ENCODE results near the gene UCHL3. TPM values are rescaled to one million over a fixed set of nuclear protein-coding genes. Genes with fewer than 3 reads are reported as not detected.

The UCHL3 gene
- total and polyA plus RNA-seq, 2 of the 4 experiments (the other 2 are of a cell fraction), result 63.8 to 68.3 TPM

- H3K23ac ChIP-seq (ENCODE audit: low read depth, low read length), result peak overlapping the region; percentile 10; the same call in 1 of the 2 replicates
- H2AK9ac ChIP-seq (replicated peaks; ENCODE audit: low read depth, low read length, poor library complexity), result no peak overlapping the region
- peak overlapping the region; percentile 97; the same call in 1 of the 2 replicates for H4K5ac ChIP-seq (ENCODE audit: low read depth, low read length)
- peak overlapping the region in 1 of 2 experiments; percentile 19; a peak in 2 of 4 replicates for H4K8ac ChIP-seq (ENCODE audit: low read depth in 2 of 2, low read length in 2 of 2)
- no peak overlapping the region; the same call in 1 of the 2 replicates for H2AK5ac ChIP-seq (ENCODE audit: low read depth, low read length)
- H2BK120ac ChIP-seq (ENCODE audit: low read depth, low read length), result peak overlapping the region; percentile 43
- H3K27me3 ChIP-seq (ENCODE audit: control insufficient read depth, insufficient read depth, low read length), result no peaks in the 10 kb centered on the region
- peak overlapping the region; percentile 23; the same call in 1 of the 3 replicates for H2BK15ac ChIP-seq (ENCODE audit: low read depth, low read length)
- peak overlapping the region; percentile 31 for H2BK5ac ChIP-seq (ENCODE audit: low read depth, low read length, poor library complexity, severe bottlenecking)
- H3K18ac ChIP-seq (ENCODE audit: low read depth, low read length), result peak overlapping the region; percentile 96; the same call in 1 of the 2 replicates
- TF ChIP-seq MXI1 (IDR thresholded peaks at IDR 0.05; ENCODE audit: borderline replicate concordance, low read depth, low read length) (no peak), MAZ (IDR thresholded peaks at IDR 0.05; ENCODE audit: borderline replicate concordance, low read depth, low read length) (no peak), CTCF (conservative IDR thresholded peaks at IDR 0.05; ENCODE audit: low read depth, low read length) (no peak), CHD1 (IDR thresholded peaks at IDR 0.05; ENCODE audit: low read depth, low read length) (no peak), MAFK (IDR thresholded peaks at IDR 0.05; ENCODE audit: low read depth, low read length) (no peak), NFE2L2 (IDR thresholded peaks at IDR 0.05; ENCODE audit: low read depth, low read length) (no peak), FOS (IDR thresholded peaks at IDR 0.05; ENCODE audit: low read depth, low read length) (no peak), POLR2A (IDR thresholded peaks at IDR 0.05; ENCODE audit: low read depth, low read length) (no peak), SMC3 (IDR thresholded peaks at IDR 0.05; ENCODE audit: low read depth, low read length) (no peak), BHLHE40 (IDR thresholded peaks at IDR 0.05; ENCODE audit: low read depth, low read length) (no peak), RAD21 (IDR thresholded peaks at IDR 0.05; ENCODE audit: low read length) (no peak)
- TF ChIP-seq, protein P1, sequence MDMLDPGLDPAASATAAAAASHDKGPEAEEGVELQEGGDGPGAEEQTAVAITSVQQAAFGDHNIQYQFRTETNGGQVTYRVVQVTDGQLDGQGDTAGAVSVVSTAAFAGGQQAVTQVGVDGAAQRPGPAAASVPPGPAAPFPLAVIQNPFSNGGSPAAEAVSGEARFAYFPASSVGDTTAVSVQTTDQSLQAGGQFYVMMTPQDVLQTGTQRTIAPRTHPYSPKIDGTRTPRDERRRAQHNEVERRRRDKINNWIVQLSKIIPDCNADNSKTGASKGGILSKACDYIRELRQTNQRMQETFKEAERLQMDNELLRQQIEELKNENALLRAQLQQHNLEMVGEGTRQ (IDR thresholded peaks at IDR 0.05; ENCODE audit: low read depth, low read length), result no peak
- TF ChIP-seq, protein P2, sequence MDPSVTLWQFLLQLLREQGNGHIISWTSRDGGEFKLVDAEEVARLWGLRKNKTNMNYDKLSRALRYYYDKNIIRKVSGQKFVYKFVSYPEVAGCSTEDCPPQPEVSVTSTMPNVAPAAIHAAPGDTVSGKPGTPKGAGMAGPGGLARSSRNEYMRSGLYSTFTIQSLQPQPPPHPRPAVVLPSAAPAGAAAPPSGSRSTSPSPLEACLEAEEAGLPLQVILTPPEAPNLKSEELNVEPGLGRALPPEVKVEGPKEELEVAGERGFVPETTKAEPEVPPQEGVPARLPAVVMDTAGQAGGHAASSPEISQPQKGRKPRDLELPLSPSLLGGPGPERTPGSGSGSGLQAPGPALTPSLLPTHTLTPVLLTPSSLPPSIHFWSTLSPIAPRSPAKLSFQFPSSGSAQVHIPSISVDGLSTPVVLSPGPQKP (IDR thresholded peaks at IDR 0.05; ENCODE audit: borderline replicate concordance, low read depth, low read length), result no peak
- H3K4me3 ChIP-seq (ENCODE audit: insufficient read depth, low read depth, low read length), result no peak overlapping the region
- dilution Hi-C loops (cut with HindIII; ENCODE audit: low sequenced_read_pairs, unreplicated experiment), result no loop called here
- in situ Hi-C loops (cut with MboI; ENCODE audit: low sequenced_read_pairs), result loop anchor here (25.0 kb wide), 2 partner anchors 243 to 893 kb away; no protein-coding TSS in a partner anchor
- ATAC-seq (ENCODE audit: low read depth), result no peak
- H3K4me2 ChIP-seq (ENCODE audit: low read depth, low read length), result peak overlapping the region; percentile 66; the same call in 1 of the 2 replicates
- H3K36me3 ChIP-seq (ENCODE audit: control insufficient read depth, insufficient read depth, low read length), result peaks cover 10% of the 10 kb centered on the region
- peaks cover 3% of the 10 kb centered on the region for H3K4me1 ChIP-seq (ENCODE audit: control insufficient read depth, insufficient read depth, low read length)
- H4K91ac ChIP-seq (ENCODE audit: insufficient read depth, low read depth, low read length), result peak overlapping the region; percentile 12; the same call in 1 of the 2 replicates
- no peaks in the 10 kb centered on the region for H4K20me1 ChIP-seq (ENCODE audit: insufficient read depth, low read length)
- peak overlapping the region; percentile 5; the same call in 1 of the 2 replicates for H3K4ac ChIP-seq (ENCODE audit: low read depth, low read length)
- BruUV-seq (replicated peaks), result no TSS peak
- peaks cover 6 to 12% of the 10 kb centered on the region in 2 experiments; a peak in 3 of 4 replicates for H3K79me1 ChIP-seq (ENCODE audit: low read depth in 1 of 2, low read length in 2 of 2)
- no peaks in the 10 kb centered on the region for H3K9me3 ChIP-seq (ENCODE audit: control insufficient read depth, insufficient read depth, low read length)
- no peak overlapping the region for H2AFZ ChIP-seq (replicated peaks; ENCODE audit: low read length, poor library complexity)
- POLR2A ChIA-PET (ENCODE audit: unreplicated experiment), result interaction anchor here (1.4 kb wide), 1 partner anchor 68 kb away, joined by 5 read pairs; no protein-coding TSS in a partner anchor
- peak overlapping the region; percentile 28; the same call in 1 of the 2 replicates for H2BK20ac ChIP-seq (ENCODE audit: low read depth, low read length)
- CTCF ChIA-PET, result interaction anchor here (0.6 kb wide), 1 partner anchor 50 kb away, joined by 3 read pairs; no protein-coding TSS in a partner anchor
- H3K14ac ChIP-seq (replicated peaks; ENCODE audit: low read depth, low read length), result 0 out of 2 replicates have a peak overlapping the region, but pooled peaks have one; percentile 19
- H3K27ac ChIP-seq (ENCODE audit: insufficient read depth, low read length), result peak overlapping the region; percentile 62; the same call in 1 of the 2 replicates
- H3K9me1 ChIP-seq (ENCODE audit: insufficient read depth, low read length), result no peaks in the 10 kb centered on the region
- intact Hi-C loops (cut with micrococcal nuclease), result loop anchor here (5.0 to 10.0 kb wide), 4 partner anchors 93 to 1333 kb away; no protein-coding TSS in a partner anchor
- peak overlapping the region; percentile 64; the same call in 1 of the 2 replicates for H3K9ac ChIP-seq (ENCODE audit: low read depth, low read length)
- H3K56ac ChIP-seq (ENCODE audit: extremely low read depth, insufficient read depth, low read length), result no peak overlapping the region
- WGBS, 2 experiments (ENCODE audit: extremely low coverage in 2 of 2, insufficient read length in 1 of 2), result no CpG with 5 or more reads among the region's 1 CpG
- no peak for DNase-seq
Measured at GRCh38 chr13:75569576-75569975, 20.0 kb downstream of the UCHL3 start.
